HG03064 (cell line): ENCODE results near the gene NAXE.
"Not testable (repeated sequence)": the region's sequence is repeated elsewhere in the genome, so short reads cannot be mapped to it uniquely, and the experiment has no call there.

ENCODE experiments used
- ATAC-seq: cut with Tn5 transposase; IDR thresholded peaks from one replicate; pipeline ENCODE4 v1.9.1; 2021; ENCODE audit warnings: low read depth; ENCODE audit not compliant: unreplicated experiment

Gene NAXE

GRCh38 chr1:156592158-156592909 lies 758 bp downstream of the NAXE start:
- no peak for ATAC-seq

- ATAC-seq = no peak
Measured at GRCh38 chr1:156592910-156593660, 1.5 kb downstream of the NAXE start.

- ATAC-seq = no peak
Measured at GRCh38 chr1:156593661-156593989, 2.0 kb downstream of the NAXE start.

- ATAC-seq = no peak
Measured at GRCh38 chr1:156594190-156594589, 2.6 kb downstream of the NAXE start.

- ATAC-seq = no peak
Measured at GRCh38 chr1:156595016-156595415, 3.4 kb downstream of the NAXE start.

- no peak for ATAC-seq
Measured at GRCh38 chr1:156596426-156596825, 4.8 kb downstream of the NAXE start.

- ATAC-seq = no peak
Measured at GRCh38 chr1:156598125-156598524, 6.5 kb downstream of the NAXE start.

GRCh38 chr1:156598731-156599432 lies 7.3 kb downstream of the NAXE start:
- no peak for ATAC-seq

- no peak for ATAC-seq
Measured at GRCh38 chr1:156599811-156600210, 8.2 kb downstream of the NAXE start.

- ATAC-seq = no peak
Measured at GRCh38 chr1:156600733-156601121, 9.2 kb downstream of the NAXE start.

GRCh38 chr1:156601122-156601830 lies 9.7 kb downstream of the NAXE start, which contains the start of gene GPATCH4:
TSS of gene GPATCH4 (minus strand) at chr1:156601479.
- no peak for ATAC-seq

GRCh38 chr1:156601892-156602291 lies 10.3 kb downstream of the NAXE start:
- no peak for ATAC-seq

- ATAC-seq = no peak
Measured at GRCh38 chr1:156602557-156602993, 11.0 kb downstream of the NAXE start.

GRCh38 chr1:156607344-156607743 lies 15.8 kb downstream of the NAXE start:
- ATAC-seq = not testable (repeated sequence)

- no peak for ATAC-seq
Measured at GRCh38 chr1:156608036-156608674, 16.6 kb downstream of the NAXE start.

- no peak for ATAC-seq
Measured at GRCh38 chr1:156608981-156609380, 17.4 kb downstream of the NAXE start.

- not testable (repeated sequence) for ATAC-seq
Measured at GRCh38 chr1:156610072-156610471, 18.5 kb downstream of the NAXE start.

GRCh38 chr1:156612666-156613065 lies 21.1 kb downstream of the NAXE start:
- ATAC-seq = no peak

- ATAC-seq = no peak
Measured at GRCh38 chr1:156615946-156616345, 24.4 kb downstream of the NAXE start.

GRCh38 chr1:156616463-156616862 lies 24.9 kb downstream of the NAXE start:
- no peak for ATAC-seq
